Suprapubic skin (tissue), 4 donors: Measurements from ENCODE around the gene SLC43A3.

Source experiments
- CTCF ChIP-seq, 2 donors: fragments of 200-600 bp in 1 of 2; fragments of 450-650 bp in 1 of 2; sonication (generic) in 1 of 2; IDR thresholded peaks; one replicate each; pipeline ENCODE4 v1.5.1; 2016 to 2019; ENCODE audit warnings: antibody characterized with exemption in 2 of 2, mild to moderate bottlenecking in 1 of 2, moderate library complexity in 1 of 2
- EP300 ChIP-seq: sonication (generic); formaldehyde crosslinking; IDR thresholded peaks from one replicate; pipeline ENCODE4 v1.6.1; 2017; ENCODE audit warnings: antibody characterized with exemption
- POLR2A ChIP-seq, 2 donors: fragments of 450-650 bp; IDR thresholded peaks; one replicate each; pipeline ENCODE4 v1.6.1; 2017; ENCODE audit warnings: antibody characterized with exemption in 2 of 2, mild to moderate bottlenecking in 2 of 2, moderate library complexity in 2 of 2
- POLR2AphosphoS5 ChIP-seq, 3 donors: sonication (generic); formaldehyde crosslinking; IDR thresholded peaks; one replicate each; pipeline ENCODE4 v1.6.1; 2017; ENCODE audit warnings: antibody characterized with exemption in 3 of 3

- TF ChIP-seq EP300 (no peak), CTCF (IDR thresholded peaks at IDR 0.05) (no peak), POLR2AphosphoS5 (IDR thresholded peaks at IDR 0.05) (no peak), POLR2A (IDR thresholded peaks at IDR 0.05) (no peak)
These were observed 48.3 kb upstream of the SLC43A3 start for GRCh38 chr11:57475191-57475590.
